Astrocyte of the cerebellum (primary cell): Measurements from ENCODE around the gene ZNF516.

Source experiments
- DNase-seq: peaks from one replicate; pipeline ENCODE4 v3.0.0-alpha.2; 2011; ENCODE audit warnings: low read depth
- H3K4me3 ChIP-seq: 2 replicates; pipeline ENCODE4 v1.5.1; 2011; ENCODE audit warnings: mild to moderate bottlenecking, low read depth, low read length, moderate library complexity
- CTCF ChIP-seq: IDR thresholded peaks from 2 replicates; pipeline ENCODE4 v1.5.1; 2012; ENCODE audit warnings: low read length, low read depth, moderate library complexity, mild to moderate bottlenecking; ENCODE audit errors: missing control alignments
- in situ Hi-C: cut with HindIII; loops from 2 replicates; pipeline ENCODE4 v1.10.0; 2017; ENCODE audit warnings: low sequenced_read_pairs

The ZNF516 gene

GRCh38 chr18:76367168-76368125, 127.6 kb downstream of the ZNF516 start:
- no peak overlapping the region for H3K4me3 ChIP-seq
- in situ Hi-C loops: no loop called here
- TF ChIP-seq CTCF: no peak
- DNase-seq: no peak

- in situ Hi-C loops: no loop called here
- H3K4me3 ChIP-seq: no peak overlapping the region
- TF ChIP-seq CTCF: no peak
- DNase-seq: no peak
Measured at GRCh38 chr18:76365561-76365960, 129.5 kb downstream of the ZNF516 start.

GRCh38 chr18:76364282-76365259, 130.5 kb downstream of the ZNF516 start:
- no peak for TF ChIP-seq CTCF
- no peak overlapping the region for H3K4me3 ChIP-seq
- DNase-seq: no peak
- in situ Hi-C loops: no loop called here

GRCh38 chr18:76363436-76364120, 131.5 kb downstream of the ZNF516 start:
- no peak overlapping the region for H3K4me3 ChIP-seq
- no peak for DNase-seq
- in situ Hi-C loops: no loop called here
- TF ChIP-seq CTCF: no peak

GRCh38 chr18:76362676-76363075, 132.4 kb downstream of the ZNF516 start:
- TF ChIP-seq CTCF: no peak
- in situ Hi-C loops: no loop called here
- H3K4me3 ChIP-seq: no peak overlapping the region
- no peak for DNase-seq

- no peak overlapping the region for H3K4me3 ChIP-seq
- no peak for TF ChIP-seq CTCF
- no peak for DNase-seq
- in situ Hi-C loops: no loop called here
Measured at GRCh38 chr18:76361219-76361618, 133.8 kb downstream of the ZNF516 start.
